Measurements from ENCODE around the gene CIRBP.

The CIRBP gene

DNA sequence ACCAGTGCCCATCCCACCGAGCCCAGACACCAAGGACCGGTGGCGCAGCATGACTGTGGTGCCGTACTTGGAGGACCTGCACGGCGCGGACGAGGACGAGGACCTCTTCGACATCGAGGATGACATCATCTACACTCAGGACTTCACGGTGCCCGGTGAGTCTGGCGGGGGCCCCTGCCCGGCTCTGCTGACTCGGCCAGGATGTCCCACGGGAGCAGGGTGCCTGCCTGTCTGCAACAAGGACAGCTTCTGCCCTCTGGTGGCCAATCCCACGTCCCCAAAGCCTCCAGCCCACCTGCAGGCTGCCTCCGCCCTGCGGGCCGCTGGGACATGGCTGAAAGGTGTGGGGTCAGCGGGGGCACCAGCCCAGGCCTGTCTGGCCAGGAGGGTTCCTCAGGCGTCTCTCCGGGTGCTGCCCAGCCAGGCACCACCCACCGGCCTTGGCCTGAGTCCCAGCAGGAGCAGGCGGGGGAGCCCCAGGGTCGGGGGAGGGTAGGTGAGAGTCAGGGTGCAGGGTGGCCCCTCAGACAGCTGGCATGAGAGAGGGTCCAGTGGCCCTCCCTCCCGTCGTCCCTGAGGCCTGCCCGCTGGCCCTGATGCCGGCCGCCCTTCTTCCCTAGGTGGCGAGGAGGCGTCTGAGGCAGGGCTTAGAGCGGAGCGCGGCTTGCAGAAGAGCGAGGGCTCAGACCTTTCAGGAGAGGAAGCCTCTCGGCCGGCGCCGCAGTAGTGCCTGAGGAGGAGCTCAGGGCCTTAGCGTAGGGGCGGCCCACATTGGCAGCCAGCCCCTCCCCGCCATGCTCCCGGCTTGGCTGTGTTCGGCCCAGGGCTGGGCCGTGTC is 45.9 kb upstream of the CIRBP start:
- DNase-seq (ENCODE audit: low read depth) = no peak
- H3K4me3 ChIP-seq (ENCODE audit: low read depth, low read length) = no peak overlapping the region
- TF ChIP-seq, protein P1, sequence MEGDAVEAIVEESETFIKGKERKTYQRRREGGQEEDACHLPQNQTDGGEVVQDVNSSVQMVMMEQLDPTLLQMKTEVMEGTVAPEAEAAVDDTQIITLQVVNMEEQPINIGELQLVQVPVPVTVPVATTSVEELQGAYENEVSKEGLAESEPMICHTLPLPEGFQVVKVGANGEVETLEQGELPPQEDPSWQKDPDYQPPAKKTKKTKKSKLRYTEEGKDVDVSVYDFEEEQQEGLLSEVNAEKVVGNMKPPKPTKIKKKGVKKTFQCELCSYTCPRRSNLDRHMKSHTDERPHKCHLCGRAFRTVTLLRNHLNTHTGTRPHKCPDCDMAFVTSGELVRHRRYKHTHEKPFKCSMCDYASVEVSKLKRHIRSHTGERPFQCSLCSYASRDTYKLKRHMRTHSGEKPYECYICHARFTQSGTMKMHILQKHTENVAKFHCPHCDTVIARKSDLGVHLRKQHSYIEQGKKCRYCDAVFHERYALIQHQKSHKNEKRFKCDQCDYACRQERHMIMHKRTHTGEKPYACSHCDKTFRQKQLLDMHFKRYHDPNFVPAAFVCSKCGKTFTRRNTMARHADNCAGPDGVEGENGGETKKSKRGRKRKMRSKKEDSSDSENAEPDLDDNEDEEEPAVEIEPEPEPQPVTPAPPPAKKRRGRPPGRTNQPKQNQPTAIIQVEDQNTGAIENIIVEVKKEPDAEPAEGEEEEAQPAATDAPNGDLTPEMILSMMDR (IDR thresholded peaks at IDR 0.05; ENCODE audit: low read depth, low read length, missing control alignments) = peak; percentile 43
- in situ Hi-C loops (cut with HindIII; ENCODE audit: low sequenced_read_pairs) = no loop called here

DNA sequence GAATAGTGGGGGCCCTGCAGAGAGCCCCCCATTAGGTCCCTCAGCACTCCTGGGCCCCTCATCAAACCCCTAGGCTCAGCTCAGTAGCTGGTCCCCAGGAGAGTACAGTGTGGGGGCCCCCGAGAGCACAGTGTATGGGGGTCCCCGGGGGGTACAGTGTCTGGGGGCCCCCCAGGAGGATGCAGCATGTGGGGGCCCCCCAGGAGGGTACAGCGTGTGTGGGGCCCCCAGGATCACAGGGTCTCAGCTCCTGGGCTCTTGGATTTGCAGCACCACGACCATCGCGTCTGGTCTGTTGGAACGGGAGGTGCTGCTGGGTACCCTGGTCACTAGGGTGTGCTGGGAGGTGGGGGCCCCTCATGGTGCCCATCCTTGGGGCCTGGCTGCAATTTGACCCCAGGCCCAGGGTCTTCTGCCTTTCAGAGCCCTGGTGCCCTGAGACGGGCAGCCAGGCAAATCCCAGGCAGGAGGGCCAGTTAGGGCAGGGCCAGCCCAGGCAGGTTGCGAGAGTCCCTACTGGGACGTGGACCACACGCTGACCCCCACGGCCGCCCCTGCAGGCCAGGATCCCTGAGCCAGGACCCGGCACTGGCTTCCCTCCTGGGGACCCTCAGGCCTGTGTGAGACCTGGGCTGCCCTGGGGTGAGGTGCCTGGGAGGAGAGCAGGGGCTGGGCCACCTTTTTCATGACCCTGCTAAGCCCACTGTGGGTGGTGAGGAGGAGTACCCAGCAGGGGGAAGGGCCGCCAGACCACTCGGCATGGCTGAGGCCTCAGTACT is 44.9 kb upstream of the CIRBP start:
- in situ Hi-C loops (cut with HindIII; ENCODE audit: low sequenced_read_pairs) = no loop called here

DNA sequence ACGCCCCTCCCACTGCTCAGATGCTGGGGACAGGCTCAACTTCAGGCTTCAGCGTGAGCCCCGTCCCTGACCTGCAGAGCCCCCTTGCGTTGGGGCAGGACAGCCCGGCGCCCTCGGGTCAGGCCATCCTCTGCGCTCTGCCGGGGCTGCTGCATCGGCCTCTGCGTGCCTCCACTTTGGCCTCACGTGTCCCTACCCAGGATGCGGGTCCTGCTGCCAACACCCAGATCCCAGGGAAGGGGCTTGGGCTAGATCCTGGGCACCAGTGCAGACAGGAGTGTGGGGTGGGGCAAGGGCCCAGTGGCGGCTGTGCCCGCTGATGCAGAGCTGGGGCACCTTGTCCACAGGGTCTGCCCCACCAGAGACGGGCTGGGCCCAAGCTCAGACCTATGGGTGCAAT is 44.3 kb upstream of the CIRBP start:
- TF ChIP-seq, protein P1 (IDR thresholded peaks at IDR 0.05; ENCODE audit: low read depth, low read length, missing control alignments) = no peak
- in situ Hi-C loops (cut with HindIII; ENCODE audit: low sequenced_read_pairs) = no loop called here
- H3K4me3 ChIP-seq (ENCODE audit: low read depth, low read length) = no peak overlapping the region
- no peak for DNase-seq (ENCODE audit: low read depth)

More for the DNA sequence above, 44.9 kb upstream of the CIRBP start:
- H3K4me3 ChIP-seq (ENCODE audit: low read depth, low read length) = no peak overlapping the region
- DNase-seq (ENCODE audit: low read depth) = no peak
- TF ChIP-seq, protein P1 (IDR thresholded peaks at IDR 0.05; ENCODE audit: low read depth, low read length, missing control alignments) = no peak

DNA sequence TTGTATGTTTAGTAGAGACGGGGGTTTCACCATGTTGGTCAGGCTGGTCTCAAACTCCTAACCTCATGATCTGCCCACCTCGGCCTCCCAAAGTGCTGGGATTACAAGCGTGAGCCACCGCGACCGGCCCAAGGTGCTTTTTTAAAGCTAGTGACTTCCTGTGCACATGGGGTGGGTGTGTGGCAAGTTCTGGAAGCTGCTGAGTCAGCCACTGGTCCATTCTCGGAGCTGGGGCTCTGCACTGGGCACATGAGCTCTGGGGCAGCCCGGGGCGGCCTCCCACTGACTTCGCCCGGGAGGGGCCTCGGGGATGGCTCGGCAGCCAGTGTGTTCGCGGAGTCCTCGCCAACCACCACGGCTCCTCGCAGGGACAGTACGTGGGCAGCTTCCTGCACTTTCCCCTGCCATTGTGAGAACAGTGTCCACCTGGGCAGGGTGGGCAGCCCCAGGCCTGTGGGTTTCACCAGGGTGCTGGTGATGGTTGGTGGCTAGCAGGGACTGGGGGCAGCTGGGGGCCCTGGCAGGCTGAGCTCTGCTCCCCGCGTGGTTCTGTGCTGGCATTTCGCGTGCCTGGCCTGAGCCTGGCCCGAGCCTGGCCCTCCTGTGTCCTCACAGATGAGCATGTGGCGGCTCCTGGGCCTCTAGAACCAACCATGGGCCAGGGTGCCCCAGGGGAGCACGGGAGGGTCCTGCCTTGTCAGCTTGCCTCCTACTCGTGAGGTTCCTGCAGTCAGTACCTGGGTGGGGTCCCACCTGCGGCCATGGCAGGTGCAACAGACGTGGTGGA is 43.5 kb upstream of the CIRBP start:
- TF ChIP-seq, protein P1 (IDR thresholded peaks at IDR 0.05; ENCODE audit: low read depth, low read length, missing control alignments) = no peak
- in situ Hi-C loops (cut with HindIII; ENCODE audit: low sequenced_read_pairs) = no loop called here
- DNase-seq (ENCODE audit: low read depth) = no peak
- no peak overlapping the region for H3K4me3 ChIP-seq (ENCODE audit: low read depth, low read length)

DNA sequence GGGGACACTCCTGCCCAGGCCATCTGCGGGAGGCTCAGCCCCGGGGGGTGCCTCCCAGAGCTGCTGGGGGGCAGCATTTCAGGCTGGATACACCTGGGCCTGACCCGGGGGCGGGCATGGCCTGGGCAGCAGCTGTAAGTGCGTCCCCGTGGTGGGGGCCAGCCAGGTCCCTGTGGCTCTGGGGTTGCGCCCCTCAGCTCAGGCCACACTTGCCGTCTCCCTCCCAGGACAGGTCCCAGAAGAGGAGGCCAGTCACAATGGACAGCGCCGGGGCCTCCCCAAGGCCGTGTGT is 43.0 kb upstream of the CIRBP start:
- no peak for DNase-seq (ENCODE audit: low read depth)
- TF ChIP-seq, protein P1 (IDR thresholded peaks at IDR 0.05; ENCODE audit: low read depth, low read length, missing control alignments) = no peak
- no peak overlapping the region for H3K4me3 ChIP-seq (ENCODE audit: low read depth, low read length)
- in situ Hi-C loops (cut with HindIII; ENCODE audit: low sequenced_read_pairs) = no loop called here

DNA sequence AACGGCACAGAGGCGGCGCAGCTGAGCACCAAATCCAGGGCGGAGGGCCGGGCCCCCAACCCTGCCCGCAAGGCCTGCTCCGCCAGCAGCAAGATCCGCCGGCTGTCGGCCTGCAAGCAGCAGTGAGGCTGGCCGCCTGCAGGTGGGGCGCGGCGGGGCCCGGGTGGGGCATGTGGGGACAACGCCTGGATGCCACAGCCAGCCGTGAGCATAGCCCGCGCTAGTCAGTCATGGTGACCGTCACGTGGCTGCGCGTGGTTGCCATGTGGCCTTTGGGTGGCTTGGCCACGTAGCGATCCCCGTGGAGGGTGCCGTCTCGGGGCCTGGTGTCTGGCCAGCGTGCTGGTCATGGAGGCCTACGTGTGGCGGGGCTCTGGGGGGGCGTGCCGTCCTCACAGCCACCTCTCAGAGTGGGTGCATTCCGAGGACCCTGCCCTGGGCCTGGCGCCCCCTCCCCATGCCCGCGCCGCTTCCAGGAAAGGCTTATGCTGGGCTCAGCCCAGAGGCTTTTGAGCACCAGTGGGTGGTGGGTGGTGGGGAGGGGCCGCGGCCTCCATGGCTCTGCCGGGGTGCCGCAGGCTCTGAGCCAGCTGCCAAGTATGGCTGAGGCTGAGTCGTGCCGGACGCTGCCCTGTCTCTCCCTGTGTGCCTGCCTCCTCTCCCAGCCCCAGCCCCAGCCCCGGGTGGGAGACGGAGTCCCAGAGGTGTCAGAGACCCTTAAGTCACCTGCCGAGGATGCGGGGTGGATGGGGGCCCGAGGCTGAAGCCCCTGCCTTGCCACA is 42.4 kb upstream of the CIRBP start:
- no peak overlapping the region for H3K4me3 ChIP-seq (ENCODE audit: low read depth, low read length)
- no peak for DNase-seq (ENCODE audit: low read depth)
- in situ Hi-C loops (cut with HindIII; ENCODE audit: low sequenced_read_pairs) = no loop called here
- TF ChIP-seq, protein P1 (IDR thresholded peaks at IDR 0.05; ENCODE audit: low read depth, low read length, missing control alignments) = no peak
